ENCODE measurements around the gene R3HDM4. TPM values are rescaled to one million over a fixed set of nuclear protein-coding genes. Genes with fewer than 3 reads are reported as not detected.
"Not testable (repeated sequence)": the region's sequence is repeated elsewhere in the genome, so short reads cannot be mapped to it uniquely, and the experiment has no call there.

Gene R3HDM4
- total RNA-seq, 2 experiments from 2014 or later = 63.7 to 73.7 TPM

DNA sequence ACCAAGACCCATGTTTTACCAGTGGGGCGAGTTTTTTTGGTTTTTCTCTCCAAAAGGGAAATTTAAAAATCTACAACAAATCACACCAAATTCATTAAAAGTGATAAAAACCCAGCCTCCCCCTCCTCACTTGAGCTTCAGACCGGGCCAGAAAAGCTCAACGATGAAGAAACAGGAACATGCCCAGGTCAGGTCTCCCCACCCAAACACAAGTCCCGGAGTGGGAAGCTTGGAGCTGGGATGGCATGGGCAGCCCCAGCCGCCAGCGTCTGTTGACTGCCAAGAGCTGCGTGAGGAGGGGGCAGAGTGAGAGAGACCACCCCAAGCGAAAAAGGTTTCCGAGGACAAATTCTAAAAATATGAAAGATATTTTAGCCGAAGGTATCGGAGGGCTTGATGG, 16.0 kb downstream of the R3HDM4 start:
- H3K9me3 Mint-ChIP-seq (ENCODE audit: low read depth) = no peaks in the 10 kb centered on the region
- no peak for ATAC-seq
- H3K36me3 Mint-ChIP-seq = peaks cover 8% of the 10 kb centered on the region
- H3K27me3 Mint-ChIP-seq = no peaks in the 10 kb centered on the region
- peaks cover 10% of the 10 kb centered on the region for H3K4me1 Mint-ChIP-seq
- no peak overlapping the region for H3K27ac Mint-ChIP-seq
- no peak overlapping the region for H3K4me3 Mint-ChIP-seq
- CTCF ChIA-PET = interaction anchor here (1.6 to 2.0 kb wide), 3 partner anchors 10 to 33 kb away, joined by 4 to 6 read pairs (median 5); no protein-coding TSS in a partner anchor
- no peak for DNase-seq

DNA sequence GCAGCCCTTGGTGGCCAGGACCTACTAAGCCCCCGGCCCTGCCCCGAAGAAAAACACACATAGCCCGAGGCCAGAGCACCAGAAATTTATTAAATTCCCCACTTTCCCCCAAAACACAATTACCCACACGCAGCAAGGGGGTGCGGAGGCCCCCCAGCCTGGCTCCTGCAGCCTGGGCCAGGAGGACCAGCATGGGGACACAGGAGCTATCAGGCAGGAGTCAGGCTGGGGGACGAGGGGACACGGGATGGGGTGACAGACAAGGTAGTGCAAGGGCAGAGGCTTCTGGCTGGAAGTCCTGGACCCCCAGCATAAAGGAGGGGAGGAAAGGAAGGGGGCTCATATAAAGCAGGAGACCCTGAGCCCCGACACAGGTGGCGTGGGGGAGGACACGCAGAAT, 16.6 kb downstream of the R3HDM4 start:
- Mint-ChIP-seq H3K27ac (no peak overlapping the region), H3K36me3 (peaks cover 7% of the 10 kb centered on the region), H3K4me1 (peaks cover 10% of the 10 kb centered on the region), H3K9me3 (ENCODE audit: low read depth) (no peaks in the 10 kb centered on the region), H3K4me3 (no peak overlapping the region), H3K27me3 (no peaks in the 10 kb centered on the region)
- CTCF ChIA-PET = interaction anchor here (1.6 to 2.0 kb wide), 3 partner anchors 11 to 33 kb away, joined by 4 to 6 read pairs (median 5); no protein-coding TSS in a partner anchor
- DNase-seq (no peak), ATAC-seq (no peak)

- Mint-ChIP-seq H3K27me3 (no peaks in the 10 kb centered on the region), H3K9me3 (ENCODE audit: low read depth) (no peaks in the 10 kb centered on the region), H3K4me1 (peaks cover 19% of the 10 kb centered on the region), H3K36me3 (peaks cover 9% of the 10 kb centered on the region), H3K4me3 (peak within 1 kb of the TSS; percentile 75), H3K27ac (peak within 1 kb of the TSS; percentile 98)
- ATAC-seq (peak; percentile 90), DNase-seq (peak; percentile 94)
- CTCF ChIA-PET = interaction anchor here (0.6 to 2.1 kb wide), 11 partner anchors 9 to 108 kb away, joined by 3 to 24 read pairs (median 4); no protein-coding TSS in a partner anchor
Observed at GRCh38 chr19:892894-893689, 19.9 kb downstream of the R3HDM4 start, which contains the start of the genes MED16 and RNU6-9. MED16 (minus strand) TSS chr19:893187; CDS start chr19:891131, 2,056 bp downstream. RNU6-9 (plus strand) TSS chr19:893484.

DNA sequence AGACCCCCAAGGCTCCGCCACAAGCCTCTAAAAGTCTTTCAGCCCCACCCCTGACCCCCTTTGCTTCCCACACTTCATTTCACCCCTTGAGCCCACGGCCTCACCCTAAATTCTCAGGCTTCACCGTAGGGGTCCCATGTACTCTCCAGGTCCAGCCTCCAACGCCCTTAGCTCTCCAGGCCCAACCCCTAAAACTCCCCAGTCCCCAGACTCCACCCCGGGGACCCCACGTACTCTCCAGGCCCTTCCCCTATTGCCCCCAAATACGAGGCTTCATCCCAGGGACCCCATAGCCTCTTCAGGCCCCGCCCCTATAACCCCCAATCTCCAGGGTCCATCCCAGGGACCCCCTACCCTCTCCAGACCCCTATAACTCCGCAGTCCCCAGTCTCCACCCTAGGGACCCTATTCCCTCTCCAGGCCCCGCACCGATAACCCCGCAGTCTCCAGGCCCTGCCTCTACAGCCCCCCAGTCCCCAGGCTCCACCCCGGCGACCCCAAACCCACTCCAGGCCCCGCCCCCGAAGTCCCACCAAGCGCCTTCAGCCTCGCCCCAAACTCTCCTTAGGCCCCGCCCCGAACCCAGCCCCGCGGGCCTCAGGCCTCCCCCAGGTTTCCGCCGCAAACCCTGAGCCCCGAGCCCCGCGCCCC, 20.7 kb downstream of the R3HDM4 start:
- CTCF ChIA-PET = interaction anchor here (0.6 to 2.1 kb wide), 10 partner anchors 12 to 109 kb away, joined by 3 to 24 read pairs (median 4); no protein-coding TSS in a partner anchor
- peak overlapping the region; percentile 75 for H3K4me3 Mint-ChIP-seq
- H3K27me3 Mint-ChIP-seq = no peaks in the 10 kb centered on the region
- H3K9me3 Mint-ChIP-seq (ENCODE audit: low read depth) = no peaks in the 10 kb centered on the region
- no peak for ATAC-seq
- peak overlapping the region; percentile 82 for H3K27ac Mint-ChIP-seq
- H3K36me3 Mint-ChIP-seq = peaks cover 11% of the 10 kb centered on the region
- no peak for DNase-seq
- peaks cover 23% of the 10 kb centered on the region for H3K4me1 Mint-ChIP-seq

- not testable (repeated sequence) for H3K27me3 Mint-ChIP-seq; H3K9me3 Mint-ChIP-seq (ENCODE audit: low read depth); DNase-seq; ATAC-seq; H3K36me3 Mint-ChIP-seq
- CTCF ChIA-PET = interaction anchor here (2.0 to 2.1 kb wide), 2 partner anchors 17 to 28 kb away, joined by 11 to 24 read pairs; no protein-coding TSS in a partner anchor
- peak overlapping the region; percentile 15 for H3K27ac Mint-ChIP-seq
- H3K4me1 Mint-ChIP-seq = peaks cover 26% of the 10 kb centered on the region
- peak overlapping the region; percentile 75 for H3K4me3 Mint-ChIP-seq
Observed at GRCh38 chr19:891421-892200, 21.4 kb downstream of the R3HDM4 start.

- ATAC-seq (no peak), DNase-seq (no peak)
- CTCF ChIA-PET = no interaction called here
- H3K27me3 Mint-ChIP-seq = no peaks in the 10 kb centered on the region
- H3K4me1 Mint-ChIP-seq = peaks cover 28% of the 10 kb centered on the region
- no peaks in the 10 kb centered on the region for H3K9me3 Mint-ChIP-seq (ENCODE audit: low read depth)
- peak overlapping the region; percentile 42 for H3K4me3 Mint-ChIP-seq
- H3K27ac Mint-ChIP-seq = peak overlapping the region; percentile 15
- H3K36me3 Mint-ChIP-seq = peaks cover 7% of the 10 kb centered on the region
Observed at GRCh38 chr19:890831-891230, 22.2 kb downstream of the R3HDM4 start.

- Mint-ChIP-seq H3K9me3 (ENCODE audit: low read depth) (no peaks in the 10 kb centered on the region), H3K27me3 (no peaks in the 10 kb centered on the region), H3K4me3 (no peak overlapping the region), H3K36me3 (peaks cover 7% of the 10 kb centered on the region), H3K27ac (peak overlapping the region; percentile 88), H3K4me1 (peaks cover 28% of the 10 kb centered on the region)
- CTCF ChIA-PET = no interaction called here
- no peak for ATAC-seq
- DNase-seq = no peak
Observed at GRCh38 chr19:889662-890295, 23.2 kb downstream of the R3HDM4 start.

- no peaks in the 10 kb centered on the region for H3K9me3 Mint-ChIP-seq (ENCODE audit: low read depth)
- H3K4me3 Mint-ChIP-seq = peak overlapping the region; percentile 47
- ATAC-seq (peak; percentile 50), DNase-seq (peak; percentile 83)
- peak overlapping the region; percentile 88 for H3K27ac Mint-ChIP-seq
- no peaks in the 10 kb centered on the region for H3K27me3 Mint-ChIP-seq
- peaks cover 7% of the 10 kb centered on the region for H3K36me3 Mint-ChIP-seq
- H3K4me1 Mint-ChIP-seq = peaks cover 28% of the 10 kb centered on the region
- CTCF ChIA-PET = interaction anchor here (0.9 to 1.0 kb wide), 2 partner anchors 17 to 25 kb away, joined by 3 to 4 read pairs; no protein-coding TSS in a partner anchor
Observed at GRCh38 chr19:888581-889385, 24.2 kb downstream of the R3HDM4 start.

GRCh38 chr19:887599-887998, 25.4 kb downstream of the R3HDM4 start:
- H3K4me1 Mint-ChIP-seq = peaks cover 24% of the 10 kb centered on the region
- peaks cover 7% of the 10 kb centered on the region for H3K36me3 Mint-ChIP-seq
- no peak for ATAC-seq
- H3K9me3 Mint-ChIP-seq (ENCODE audit: low read depth) = no peaks in the 10 kb centered on the region
- DNase-seq = no peak
- CTCF ChIA-PET = no interaction called here
- no peaks in the 10 kb centered on the region for H3K27me3 Mint-ChIP-seq
- no peak overlapping the region for H3K4me3 Mint-ChIP-seq
- peak overlapping the region; percentile 88 for H3K27ac Mint-ChIP-seq

GRCh38 chr19:887072-887471, 25.9 kb downstream of the R3HDM4 start:
- Mint-ChIP-seq H3K4me3 (no peak overlapping the region), H3K27me3 (no peaks in the 10 kb centered on the region), H3K9me3 (ENCODE audit: low read depth) (no peaks in the 10 kb centered on the region), H3K27ac (peak overlapping the region; percentile 88), H3K4me1 (peaks cover 23% of the 10 kb centered on the region), H3K36me3 (peaks cover 8% of the 10 kb centered on the region)
- no peak for ATAC-seq
- CTCF ChIA-PET = no interaction called here
- no peak for DNase-seq

DNA sequence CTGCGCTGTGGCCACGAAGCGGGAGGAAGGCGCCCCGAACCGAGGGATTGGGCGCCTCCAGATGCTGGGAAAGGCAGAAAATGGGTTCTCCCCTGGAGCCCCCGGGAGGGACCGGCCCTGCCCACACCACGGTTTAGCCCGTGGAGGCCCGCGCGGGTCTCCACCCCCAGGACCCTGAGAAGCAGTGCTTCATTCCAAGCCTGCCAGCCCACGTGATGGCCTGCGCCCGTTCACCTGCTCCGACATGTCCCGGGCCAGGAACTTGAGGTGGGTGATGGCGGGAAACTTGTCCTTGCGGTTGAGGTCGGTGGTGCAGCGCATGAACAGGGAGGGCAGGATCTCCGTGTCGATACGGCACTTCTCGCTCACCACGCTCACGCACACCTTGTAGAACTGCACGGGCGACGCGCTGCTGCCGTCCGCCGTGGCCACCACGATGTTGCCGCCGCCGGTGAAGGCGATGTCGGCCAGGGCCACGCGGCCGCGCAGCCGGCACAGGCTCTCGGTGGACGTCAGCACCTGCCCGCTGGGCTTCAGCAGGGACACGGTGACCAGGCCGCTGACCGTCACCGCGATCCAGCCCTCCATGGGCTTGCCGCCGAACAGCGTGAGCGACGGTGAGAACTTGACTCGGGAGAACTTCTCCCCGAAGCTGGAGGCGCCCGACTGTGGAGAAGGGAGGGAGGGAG, 27.3 kb downstream of the R3HDM4 start:
- H3K4me3 Mint-ChIP-seq = no peak overlapping the region
- ATAC-seq (no peak), DNase-seq (no peak)
- H3K9me3 Mint-ChIP-seq (ENCODE audit: low read depth) = no peaks in the 10 kb centered on the region
- peaks cover 19% of the 10 kb centered on the region for H3K4me1 Mint-ChIP-seq
- CTCF ChIA-PET = no interaction called here
- no peak overlapping the region for H3K27ac Mint-ChIP-seq
- H3K36me3 Mint-ChIP-seq = peaks cover 13% of the 10 kb centered on the region
- H3K27me3 Mint-ChIP-seq = no peaks in the 10 kb centered on the region
